Liver (tissue), 9 donors: ENCODE measurements around the gene ELOVL2. TPM values are rescaled to one million over a fixed set of nuclear protein-coding genes. Genes with fewer than 3 reads are reported as not detected.

Source experiments
- DNase-seq: peaks from one replicate; pipeline ENCODE4 v3.0.0-alpha.2; 2017; ENCODE audit warnings: low spot score
- H3K27ac ChIP-seq, 2 donors: one replicate each; pipeline ENCODE4 v1.7.0; 2013; ENCODE audit warnings: inconsistent platforms in 2 of 2, low read length in 2 of 2, control low read depth in 1 of 2, low read depth in 1 of 2, mild to moderate bottlenecking in 1 of 2
- H3K27me3 ChIP-seq, 4 donors: one replicate each; pipeline versions ENCODE4 v1.6.1 to v1.7.0; 2013; ENCODE audit warnings: low read length in 3 of 4, inconsistent platforms in 1 of 4, mild to moderate bottlenecking in 1 of 4, moderate library complexity in 1 of 4; ENCODE audit not compliant: control insufficient read depth in 4 of 4, insufficient read depth in 4 of 4
- H3K36me3 ChIP-seq, 4 donors: one replicate each; pipeline versions ENCODE4 v1.6.1 to v1.7.0; 2013; ENCODE audit warnings: low read length in 3 of 4, mild to moderate bottlenecking in 3 of 4, low read depth in 1 of 4, moderate library complexity in 1 of 4; ENCODE audit not compliant: control insufficient read depth in 4 of 4, insufficient read depth in 3 of 4
- H3K4me1 ChIP-seq, 4 donors: one replicate each; pipeline versions ENCODE4 v1.6.1 to v1.7.0; 2013; ENCODE audit warnings: low read length in 3 of 4, mild to moderate bottlenecking in 3 of 4, moderate library complexity in 1 of 4; ENCODE audit not compliant: control insufficient read depth in 4 of 4, insufficient read depth in 4 of 4
- H3K4me3 ChIP-seq, 3 donors: one replicate each; pipeline versions ENCODE4 v1.6.1 to v1.7.0; 2013; ENCODE audit warnings: low read length in 3 of 3, control low read depth in 1 of 3, low read depth in 1 of 3, mild to moderate bottlenecking in 1 of 3
- H3K9ac ChIP-seq, 2 donors: one replicate each; pipeline ENCODE4 v1.7.0; 2013; ENCODE audit warnings: low read length in 2 of 2, mild to moderate bottlenecking in 2 of 2, moderate library complexity in 2 of 2, control low read depth in 1 of 2, low read depth in 1 of 2
- H3K9me3 ChIP-seq, 4 donors: one replicate each; pipeline versions ENCODE4 v1.6.1 to v1.7.0; 2013; ENCODE audit warnings: low read length in 3 of 4; ENCODE audit not compliant: control insufficient read depth in 4 of 4
- ATF3 ChIP-seq: IDR thresholded peaks from 2 replicates; pipeline ENCODE4 v1.6.1; 2016; ENCODE audit warnings: antibody characterized with exemption
- CTCF ChIP-seq: fragments of 150-350 bp; IDR thresholded peaks from 2 replicates; pipeline ENCODE4 v1.5.1; 2017; ENCODE audit warnings: improper control_type of control experiment, low read depth, low read length; ENCODE audit not compliant: missing input control
- EGR1 ChIP-seq, 2 donors: IDR thresholded peaks; 2 replicates each; pipeline ENCODE4 v1.6.1; 2016 to 2018; ENCODE audit warnings: antibody characterized with exemption in 2 of 2, low read depth in 2 of 2
- FOXA1 ChIP-seq: IDR thresholded peaks from 2 replicates; pipeline ENCODE4 v1.6.1; 2016; ENCODE audit warnings: antibody characterized with exemption
- FOXA2 ChIP-seq: IDR thresholded peaks from 2 replicates; pipeline ENCODE4 v1.6.1; 2016; ENCODE audit warnings: antibody characterized with exemption
- GABPA ChIP-seq, 2 donors: IDR thresholded peaks in 1 of 2; conservative IDR thresholded peaks in 1 of 2; 2 replicates each; pipeline ENCODE4 v1.6.1; 2016; ENCODE audit warnings: antibody characterized with exemption in 2 of 2, mild to moderate bottlenecking in 1 of 2, moderate library complexity in 1 of 2
- HNF4A ChIP-seq, 2 donors: conservative IDR thresholded peaks; 2 replicates each; pipeline ENCODE4 v1.6.1; 2016; ENCODE audit warnings: antibody characterized with exemption in 2 of 2, mild to moderate bottlenecking in 2 of 2
- JUND ChIP-seq, 2 donors: IDR thresholded peaks; 2 replicates each; pipeline ENCODE4 v1.6.1; 2016; ENCODE audit warnings: antibody characterized with exemption in 2 of 2
- MAX ChIP-seq: IDR thresholded peaks from 2 replicates; pipeline ENCODE4 v1.6.1; 2016; ENCODE audit warnings: antibody characterized with exemption
- NR2F2 ChIP-seq: IDR thresholded peaks from 2 replicates; pipeline ENCODE4 v1.6.1; 2016; ENCODE audit warnings: antibody characterized with exemption
- RXRA ChIP-seq, 2 donors: IDR thresholded peaks; 2 replicates each; pipeline ENCODE4 v1.6.1; 2017 to 2018; ENCODE audit warnings: antibody characterized with exemption in 2 of 2, mild to moderate bottlenecking in 1 of 2
- SP1 ChIP-seq: IDR thresholded peaks from 2 replicates; pipeline ENCODE4 v1.6.1; 2018; ENCODE audit warnings: antibody characterized with exemption, mild to moderate bottlenecking
- TAF1 ChIP-seq: conservative IDR thresholded peaks from 2 replicates; pipeline ENCODE4 v1.6.1; 2016; ENCODE audit warnings: antibody characterized with exemption, mild to moderate bottlenecking
- YY1 ChIP-seq: IDR thresholded peaks from 2 replicates; pipeline ENCODE4 v1.6.1; 2016; ENCODE audit warnings: antibody characterized with exemption, mild to moderate bottlenecking
- ZBTB33 ChIP-seq: IDR thresholded peaks from 2 replicates; pipeline ENCODE4 v1.6.1; 2016; ENCODE audit warnings: antibody characterized with exemption
- WGBS: extraction: QIAGEN DNeasy Blood & Tissue Kit; methylation state at CpG from one replicate; pipeline ENCODE4 v1.1.7; 2013; 5-methylcytosine and 5-hydroxymethylcytosine counted together
- polyA plus RNA-seq, 2 donors: library from polyadenylated mRNA; stranded (reverse) in 1 of 2; unstranded in 1 of 2; fragments of 200-250 nt in 1 of 2; fragments of >200 nt in 1 of 2; fragmentation: Nextera tagmentation in 1 of 2; extraction: Ambion mirVana in 1 of 2; gene quantifications; one replicate each; pipeline versions ENCODE4 v1.2.1 to v1.2.3, GENCODE V29; 2013 to 2015
- total RNA-seq, 2 donors: library from RNA; depleted of rRNA; stranded (reverse); fragments of >200 nt; gene quantifications; one replicate each; pipeline ENCODE4 v1.2.3, GENCODE V29; 2014
- donor health status: healthy.
- donor health status: healthy.
- donor health status: healthy.
- donor health status: healthy.
- donor health status: healthy.

Gene ELOVL2
- total and polyA plus RNA-seq, 4 donors, result 7.1 to 28.5 (median 22.1) TPM

- no peak for DNase-seq
- Histone ChIP-seq H3K36me3 (peaks cover 0 to 3% (median 0%) of the 10 kb centered on the region in 4 donors), H3K4me1 (no peaks in the 10 kb centered on the region), H3K4me3 (no peak overlapping the region), H3K9ac (no peak overlapping the region), H3K27me3 (no peaks in the 10 kb centered on the region), H3K27ac (no peak overlapping the region), H3K9me3 (no peaks in the 10 kb centered on the region)
- TF ChIP-seq YY1 (no peak), JUND (IDR thresholded peaks at IDR 0.05) (no peak)
- 95% methylated on average over 1 of the region's 1 CpG for WGBS
Observed at GRCh38 chr6:10981409-10981808, 62.7 kb downstream of the ELOVL2 start.

- no peak for DNase-seq
- peaks cover 0 to 3% (median 0%) of the 10 kb centered on the region in 4 donors for H3K36me3 ChIP-seq
- H3K4me3 ChIP-seq, result no peak overlapping the region
- H3K9ac ChIP-seq, result no peak overlapping the region
- TF ChIP-seq SP1 (no peak), JUND (IDR thresholded peaks at IDR 0.05) (no peak), FOXA1 (no peak), ATF3 (no peak), GABPA (IDR thresholded peaks at IDR 0.05 in 1 of 2, conservative IDR thresholded peaks at IDR 0.05 in 1 of 2) (no peak), CTCF (no peak), MAX (no peak), NR2F2 (no peak)
- H3K27me3 ChIP-seq, result no peaks in the 10 kb centered on the region
- H3K4me1 ChIP-seq, result no peaks in the 10 kb centered on the region
- no peak overlapping the region for H3K27ac ChIP-seq
- WGBS, result 91% methylated on average over 1 of the region's 1 CpG
- H3K9me3 ChIP-seq, result no peaks in the 10 kb centered on the region
Observed at GRCh38 chr6:10979603-10980002, 64.5 kb downstream of the ELOVL2 start.

GRCh38 chr6:10977231-10977968 is 66.7 kb downstream of the ELOVL2 start:
- no peak overlapping the region for H3K4me3 ChIP-seq
- H3K27me3 ChIP-seq, result no peaks in the 10 kb centered on the region
- H3K9ac ChIP-seq, result no peak overlapping the region
- H3K9me3 ChIP-seq, result no peaks in the 10 kb centered on the region
- no peak overlapping the region for H3K27ac ChIP-seq
- H3K4me1 ChIP-seq, result no peaks in the 10 kb centered on the region
- TF ChIP-seq ZBTB33 (no peak), YY1 (no peak), CTCF (no peak), SP1 (no peak), RXRA (IDR thresholded peaks at IDR 0.05) (no peak), JUND (IDR thresholded peaks at IDR 0.05) (no peak), GABPA (IDR thresholded peaks at IDR 0.05 in 1 of 2, conservative IDR thresholded peaks at IDR 0.05 in 1 of 2) (no peak), TAF1 (no peak), FOXA2 (no peak), EGR1 (IDR thresholded peaks at IDR 0.05; ENCODE audit: low read depth in 2 of 2) (no peak), HNF4A (conservative IDR thresholded peaks at IDR 0.05) (no peak), FOXA1 (no peak)
- H3K36me3 ChIP-seq, result peaks cover 0 to 3% (median 0%) of the 10 kb centered on the region in 4 donors
- DNase-seq, result no peak
- 93% methylated on average over 5 of the region's 5 CpGs for WGBS
